GM18873 (cell line): ENCODE data around the gene DOCK2.

Experiments used
- ATAC-seq: cut with Tn5 transposase; IDR thresholded peaks from one replicate; pipeline ENCODE4 v1.9.1; 2021; ENCODE audit warnings: mild to moderate bottlenecking, moderate library complexity, moderate number of reproducible peaks; ENCODE audit not compliant: unreplicated experiment, low FRiP score

Gene DOCK2

GRCh38 chr5:169840405-169840804, 203.3 kb downstream of the DOCK2 start:
- no peak for ATAC-seq

GRCh38 chr5:169842699-169843098, 205.6 kb downstream of the DOCK2 start:
- no peak for ATAC-seq

GRCh38 chr5:169847519-169847918, 210.4 kb downstream of the DOCK2 start:
- no peak for ATAC-seq

- ATAC-seq, result no peak
These were observed 211.2 kb downstream of the DOCK2 start for GRCh38 chr5:169848271-169848670.

GRCh38 chr5:169848792-169849191, 211.7 kb downstream of the DOCK2 start:
- ATAC-seq, result no peak

- ATAC-seq, result no peak
These were observed 213.3 kb downstream of the DOCK2 start for GRCh38 chr5:169850409-169850808.

- ATAC-seq, result no peak
These were observed 214.3 kb downstream of the DOCK2 start for GRCh38 chr5:169851321-169851850.

GRCh38 chr5:169856571-169856970, 219.5 kb downstream of the DOCK2 start:
- no peak for ATAC-seq

GRCh38 chr5:169860585-169860984, 223.5 kb downstream of the DOCK2 start:
- ATAC-seq, result no peak

GRCh38 chr5:169861433-169861832, 224.4 kb downstream of the DOCK2 start:
- no peak for ATAC-seq

- ATAC-seq, result no peak
These were observed 224.9 kb downstream of the DOCK2 start for GRCh38 chr5:169861934-169862333.

- no peak for ATAC-seq
These were observed 225.3 kb downstream of the DOCK2 start for GRCh38 chr5:169862391-169862811.

GRCh38 chr5:169864483-169864882, 227.4 kb downstream of the DOCK2 start:
- ATAC-seq, result no peak

- no peak for ATAC-seq
These were observed 230.3 kb downstream of the DOCK2 start for GRCh38 chr5:169867347-169867746.

GRCh38 chr5:169869066-169869465, 232.0 kb downstream of the DOCK2 start:
- ATAC-seq, result no peak

- no peak for ATAC-seq
These were observed 233.1 kb downstream of the DOCK2 start for GRCh38 chr5:169870211-169870610.

- ATAC-seq, result no peak
These were observed 234.9 kb downstream of the DOCK2 start for GRCh38 chr5:169871826-169872490.

- ATAC-seq, result no peak
These were observed 236.6 kb downstream of the DOCK2 start for GRCh38 chr5:169873642-169874041.

- no peak for ATAC-seq
These were observed 237.5 kb downstream of the DOCK2 start for GRCh38 chr5:169874621-169875020.

GRCh38 chr5:169875091-169875728, 238.1 kb downstream of the DOCK2 start:
- ATAC-seq, result no peak

GRCh38 chr5:169875731-169876130, 238.7 kb downstream of the DOCK2 start:
- no peak for ATAC-seq

GRCh38 chr5:169876386-169876785, 239.3 kb downstream of the DOCK2 start:
- ATAC-seq, result no peak
